A549 (cell line): ENCODE data around the gene CDC37L1. TPM values are rescaled to one million over a fixed set of nuclear protein-coding genes. Genes with fewer than 3 reads are reported as not detected.

Source experiments
- ATAC-seq, 2 experiments: fragments of 200-7000 bp in 1 of 2; fragments of >200 bp in 1 of 2; cut with Nextera tagmentation in 1 of 2; cut with Tn5 transposase in 1 of 2; 3 replicates each; pipeline versions ENCODE4 v1.8.0 to v1.9.1; 2018 to 2020; ENCODE audit warnings: mild to moderate bottlenecking in 1 of 2, moderate library complexity in 1 of 2
- CTCF ChIA-PET: fragments of 300-600 bp; sonication (Branson Sonifier 250); formaldehyde crosslinking; extraction: SDS; loops from one replicate; lab custom pipeline; 2021; ENCODE audit warnings: antibody characterized with exemption, inconsistent platforms; lab: Yijun Ruan, JAX
- POLR2A ChIA-PET: fragments of 350-600 bp; formaldehyde crosslinking; extraction: SDS; loops from one replicate; lab custom pipeline; 2021; ENCODE audit warnings: antibody characterized with exemption, inconsistent platforms; lab: Yijun Ruan, JAX
- DNase-seq, 2 experiments: peaks; one replicate each; pipeline versions ENCODE4 v3.0.0 to v3.0.0-alpha.2; 2011 to 2016; ENCODE audit warnings: low read depth in 1 of 2, low spot score in 1 of 2
- FAIRE-seq: peaks from 2 replicates; lab custom pipeline; 2011; peaks lifted over from hg19 to GRCh38; lab: Jason Lieb, UNC
- H3K27ac ChIP-seq, 2 experiments: fragments of >200 bp; sonication (Bioruptor Twin); formaldehyde crosslinking; 3 replicates each; pipeline ENCODE4 v1.5.1; 2016 to 2017
- H3K4me1 ChIP-seq: fragments of >200 bp; sonication (Bioruptor Twin); formaldehyde crosslinking; 3 replicates; pipeline ENCODE4 v1.6.1; 2016
- H3K4me2 ChIP-seq: fragments of >200 bp; sonication (Bioruptor Twin); formaldehyde crosslinking; 3 replicates; pipeline ENCODE4 v1.6.1; 2016
- H3K4me3 ChIP-seq: fragments of >200 bp; sonication (Bioruptor Twin); formaldehyde crosslinking; 3 replicates; pipeline ENCODE4 v1.5.1; 2016
- H3K9me3 ChIP-seq: fragments of >200 bp; sonication (Bioruptor Twin); formaldehyde crosslinking; 3 replicates; pipeline ENCODE4 v1.6.1; 2016
- BHLHE40 ChIP-seq: IDR thresholded peaks from 2 replicates; pipeline ENCODE4 v1.6.1; 2012; ENCODE audit warnings: low read depth, low read length, inconsistent platforms
- CBX8 ChIP-seq: fragments of 200-600 bp; sonication (generic); IDR thresholded peaks from 2 replicates; pipeline ENCODE4 v1.6.1; 2016
- CHD4 ChIP-seq: fragments of 200-600 bp; sonication (generic); IDR thresholded peaks from 2 replicates; pipeline ENCODE4 v1.6.1; 2016; ENCODE audit warnings: antibody characterized with exemption, mild to moderate bottlenecking, borderline replicate concordance
- FOSB ChIP-seq: fragments of 250-450 bp; sonication (Bioruptor Pico); IDR thresholded peaks from 2 replicates; pipeline ENCODE4 v1.5.0; 2020; ENCODE audit warnings: mild to moderate bottlenecking, moderate library complexity
- FOSL2 ChIP-seq, 2 experiments: fragments of 450-650 bp in 1 of 2; fragments of >200 bp in 1 of 2; sonication (Bioruptor Twin) in 1 of 2; formaldehyde crosslinking; IDR thresholded peaks; 2 replicates each; pipeline versions ENCODE4 v1.5.0 to v1.6.1; 2016 to 2020; ENCODE audit warnings: mild to moderate bottlenecking in 1 of 2, moderate library complexity in 1 of 2
- HDAC2 ChIP-seq: fragments of 200-600 bp; sonication (generic); IDR thresholded peaks from 2 replicates; pipeline ENCODE4 v1.6.1; 2016
- HOXB13 ChIP-seq: fragments of 250-450 bp; sonication (Bioruptor Pico); IDR thresholded peaks from 2 replicates; pipeline ENCODE4 v1.5.0; 2020; ENCODE audit warnings: low read depth, mild to moderate bottlenecking, moderate library complexity
- KDM5A ChIP-seq: fragments of 200-600 bp; sonication (generic); IDR thresholded peaks from 2 replicates; pipeline ENCODE4 v1.6.1; 2016; ENCODE audit warnings: antibody characterized with exemption, mild to moderate bottlenecking
- MAFK ChIP-seq: fragments of 450-650 bp; IDR thresholded peaks from 2 replicates; pipeline ENCODE4 v1.6.1; 2014; ENCODE audit not compliant: partially characterized antibody
- MYC ChIP-seq: IDR thresholded peaks from 2 replicates; pipeline ENCODE4 v1.6.1; 2012; ENCODE audit warnings: mild to moderate bottlenecking, inconsistent platforms, low read length, improper control_type of control experiment, borderline replicate concordance
- NFE2L2 ChIP-seq: fragments of 150-350 bp; conservative IDR thresholded peaks from 2 replicates; pipeline ENCODE4 v1.6.1; 2014; ENCODE audit warnings: low read length
- NPAS2 ChIP-seq: fragments of 250-450 bp; sonication (Bioruptor Pico); IDR thresholded peaks from 2 replicates; pipeline ENCODE4 v1.8.0; 2022; ENCODE audit warnings: mild to moderate bottlenecking, moderate library complexity, borderline replicate concordance
- NR3C1 ChIP-seq: fragments of >200 bp; sonication (Bioruptor Twin); formaldehyde crosslinking; IDR thresholded peaks from 3 replicates; pipeline ENCODE4 v1.6.1; 2017
- POLR2A ChIP-seq: IDR thresholded peaks from 2 replicates; pipeline ENCODE4 v1.6.1; 2012; ENCODE audit warnings: mild to moderate bottlenecking, low read length
- POLR2AphosphoS2 ChIP-seq: conservative IDR thresholded peaks from 2 replicates; pipeline ENCODE4 v1.6.1; 2012; ENCODE audit warnings: low read length, improper control_type of control experiment, inconsistent platforms
- RFX5 ChIP-seq: fragments of 450-650 bp; IDR thresholded peaks from 2 replicates; pipeline ENCODE4 v1.7.1; 2014; ENCODE audit warnings: antibody characterized with exemption, mild to moderate bottlenecking, moderate library complexity
- RNF2 ChIP-seq: fragments of 200-600 bp; sonication (generic); IDR thresholded peaks from 2 replicates; pipeline ENCODE4 v1.6.1; 2016; ENCODE audit warnings: low read depth, mild to moderate bottlenecking, antibody characterized with exemption, moderate library complexity, borderline replicate concordance
- USF2 ChIP-seq: fragments of 450-650 bp; IDR thresholded peaks from 2 replicates; pipeline ENCODE4 v1.6.1; 2014; ENCODE audit warnings: antibody characterized with exemption
- ZC3H11A ChIP-seq: fragments of 450-650 bp; IDR thresholded peaks from 2 replicates; pipeline ENCODE4 v1.6.1; 2014; ENCODE audit warnings: antibody characterized with exemption, mild to moderate bottlenecking
- ZSCAN20 ChIP-seq: fragments of 250-450 bp; sonication (Bioruptor Pico); IDR thresholded peaks from 2 replicates; pipeline ENCODE4 v1.8.0; 2022; ENCODE audit warnings: mild to moderate bottlenecking, moderate library complexity
- WGBS: methylation state at CpG from one replicate; pipeline ENCODE4 v1.1.6; 2017; ENCODE audit errors: missing lambda C conversion rate; 5-methylcytosine and 5-hydroxymethylcytosine counted together
- polyA plus RNA-seq, 4 experiments: library from polyadenylated mRNA; depleted of rRNA in 3 of 4; stranded (reverse); fragments of >200 nt; fragmentation: RNase III in 1 of 4; extraction: RNeasy Plus Mini Kit Qiagen cat#74134 plus additional on column Dnase treatment in 1 of 4; gene quantifications; 2 replicates in 3 of 4; 3 replicates in 1 of 4; pipeline ENCODE4 v1.2.3, GENCODE V29; 2011 to 2017
- TF ChIP-seq, protein P1 (sequence below): IDR thresholded peaks from 2 replicates; pipeline ENCODE4 v1.6.1; 2012; ENCODE audit warnings: low read depth, borderline replicate concordance
- TF ChIP-seq, protein P2 (sequence below): fragments of >200 bp; sonication (Bioruptor Twin); formaldehyde crosslinking; IDR thresholded peaks from 3 replicates; pipeline ENCODE4 v1.6.1; 2016

The CDC37L1 gene
- polyA plus RNA-seq, 2 of the 4 experiments (the other 2 are of a cell fraction), result 9.5 to 16.2 TPM

- TF ChIP-seq, protein P1, sequence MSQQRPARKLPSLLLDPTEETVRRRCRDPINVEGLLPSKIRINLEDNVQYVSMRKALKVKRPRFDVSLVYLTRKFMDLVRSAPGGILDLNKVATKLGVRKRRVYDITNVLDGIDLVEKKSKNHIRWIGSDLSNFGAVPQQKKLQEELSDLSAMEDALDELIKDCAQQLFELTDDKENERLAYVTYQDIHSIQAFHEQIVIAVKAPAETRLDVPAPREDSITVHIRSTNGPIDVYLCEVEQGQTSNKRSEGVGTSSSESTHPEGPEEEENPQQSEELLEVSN, result peak; percentile 76
- TF ChIP-seq MYC, result peak; percentile 13; the same call in 1 of the 2 replicates
- TF ChIP-seq FOSL2 (IDR thresholded peaks at IDR 0.05), result no peak
- TF ChIP-seq FOSL2 (CRISPR knock-in tag; IDR thresholded peaks at IDR 0.05), result no peak; the same call in 1 of the 2 replicates
- TF ChIP-seq, all 56 proteins: peak for 12
Observed at GRCh38 chr9:4662108-4662988, 17.0 kb upstream of the CDC37L1 start, which contains the start of gene PLPP6 (continued).

DNA sequence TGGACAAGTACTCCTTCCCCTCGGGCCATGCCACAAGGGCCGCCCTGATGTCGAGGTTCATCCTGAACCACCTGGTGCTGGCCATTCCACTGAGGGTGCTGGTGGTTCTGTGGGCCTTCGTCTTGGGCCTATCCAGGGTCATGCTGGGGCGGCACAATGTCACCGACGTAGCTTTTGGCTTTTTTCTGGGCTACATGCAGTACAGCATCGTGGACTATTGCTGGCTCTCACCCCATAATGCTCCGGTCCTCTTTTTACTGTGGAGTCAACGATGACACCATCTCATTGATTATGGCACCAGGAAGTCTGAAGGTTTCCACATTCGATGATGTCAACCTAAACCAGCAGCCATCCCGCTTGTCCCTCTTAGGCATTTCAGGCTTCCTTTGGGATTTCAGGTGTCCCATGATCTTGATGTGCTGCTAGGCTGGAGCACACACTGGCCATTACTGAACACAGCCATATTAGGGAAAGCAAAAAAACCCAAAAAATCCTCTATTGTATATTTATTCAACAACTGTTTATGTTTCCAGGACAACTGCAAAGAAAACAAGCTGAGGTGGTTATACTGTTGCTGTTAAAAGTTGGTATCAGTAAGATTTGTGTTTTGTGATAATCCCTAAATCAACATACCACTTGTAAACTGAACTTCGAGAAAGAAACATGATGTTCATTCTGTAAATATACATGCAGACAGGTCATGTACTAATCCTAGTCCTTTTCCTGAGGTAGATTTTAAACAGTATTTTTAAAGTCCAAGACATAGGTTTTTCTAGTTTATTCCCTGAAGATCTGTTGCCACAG lies 16.2 kb upstream of the CDC37L1 start:
- TF ChIP-seq NFE2L2 (no peak), NPAS2 (no peak), RNF2 (no peak), HDAC2 (no peak), CBX8 (no peak), POLR2AphosphoS2 (no peak), CHD4 (no peak), MAFK (no peak), KDM5A (no peak), BHLHE40 (no peak), POLR2A (no peak), RFX5 (no peak), ZC3H11A (no peak), ZSCAN20 (CRISPR knock-in tag) (no peak), FOSB (CRISPR knock-in tag) (no peak), NR3C1 (no peak), HOXB13 (CRISPR knock-in tag) (no peak), USF2 (no peak)
- TF ChIP-seq, protein P2, sequence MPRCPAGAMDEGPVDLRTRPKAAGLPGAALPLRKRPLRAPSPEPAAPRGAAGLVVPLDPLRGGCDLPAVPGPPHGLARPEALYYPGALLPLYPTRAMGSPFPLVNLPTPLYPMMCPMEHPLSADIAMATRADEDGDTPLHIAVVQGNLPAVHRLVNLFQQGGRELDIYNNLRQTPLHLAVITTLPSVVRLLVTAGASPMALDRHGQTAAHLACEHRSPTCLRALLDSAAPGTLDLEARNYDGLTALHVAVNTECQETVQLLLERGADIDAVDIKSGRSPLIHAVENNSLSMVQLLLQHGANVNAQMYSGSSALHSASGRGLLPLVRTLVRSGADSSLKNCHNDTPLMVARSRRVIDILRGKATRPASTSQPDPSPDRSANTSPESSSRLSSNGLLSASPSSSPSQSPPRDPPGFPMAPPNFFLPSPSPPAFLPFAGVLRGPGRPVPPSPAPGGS, result no peak
- ATAC-seq, result peak in 1 of 2 experiments; percentile 18; a peak in 3 of 6 replicates
- ChIA-PET CTCF (interaction anchor here (0.5 to 5.5 kb wide), 11 partner anchors 9 to 130 kb away, joined by 3 to 37 read pairs (median 4); partner anchors contain the start of gene AK3), POLR2A (interaction anchor here (1.4 to 3.8 kb wide), 3 partner anchors 15 to 16 kb away, joined by 5 to 37 read pairs (median 8); partner anchors contain the start of gene CDC37L1)
- no peak for FAIRE-seq
- H3K4me2 ChIP-seq, result peak overlapping the region; percentile 98
- peak in 1 of 2 experiments; percentile 38 for DNase-seq
- peaks cover 40% of the 10 kb centered on the region for H3K4me1 ChIP-seq
- no peaks in the 10 kb centered on the region for H3K9me3 ChIP-seq
- WGBS, result 14% methylated on average over 13 of the region's 13 CpGs
- peak overlapping the region; percentile 92 to 99 for H3K27ac ChIP-seq
- H3K4me3 ChIP-seq, result peak overlapping the region; percentile 84
